HCT116 (cell line): ENCODE results near the gene KIRREL2.

Experiments used
- CTCF ChIP-seq, 3 experiments: fragments of 200-600 bp in 1 of 3; sonication (generic) in 1 of 3; IDR thresholded peaks in 2 of 3; conservative IDR thresholded peaks in 1 of 3; 2 replicates each; pipeline ENCODE4 v1.5.1; 2012 to 2017; ENCODE audit warnings: low read depth in 2 of 3, low read length in 2 of 3, antibody characterized with exemption in 1 of 3, borderline replicate concordance in 1 of 3, control low read depth in 1 of 3, mild to moderate bottlenecking in 1 of 3, mixed read lengths in 1 of 3, mixed run types in 1 of 3, moderate library complexity in 1 of 3; ENCODE audit not compliant: insufficient read depth in 1 of 3
- ELF1 ChIP-seq: IDR thresholded peaks from 2 replicates; pipeline ENCODE4 v1.6.1; 2012; ENCODE audit warnings: low read depth, borderline replicate concordance
- EZH2 ChIP-seq: fragments of 200-600 bp; sonication (generic); IDR thresholded peaks from 2 replicates; pipeline ENCODE4 v1.6.1; 2017; ENCODE audit warnings: antibody characterized with exemption, mixed run types
- FOSL1 ChIP-seq: IDR thresholded peaks from 2 replicates; pipeline ENCODE4 v1.6.1; 2012; ENCODE audit warnings: low read depth
- JUND ChIP-seq: IDR thresholded peaks from 2 replicates; pipeline ENCODE4 v1.6.1; 2012
- POLR2A ChIP-seq: IDR thresholded peaks from 2 replicates; pipeline ENCODE4 v1.7.0; 2011; ENCODE audit warnings: borderline replicate concordance; ENCODE audit not compliant: insufficient read depth, insufficient read length; ENCODE audit errors: extremely low read depth
- POLR2AphosphoS5 ChIP-seq: IDR thresholded peaks from 2 replicates; pipeline ENCODE4 v1.6.1; 2011; ENCODE audit warnings: mild to moderate bottlenecking, low read depth, low read length, moderate library complexity
- SIN3A ChIP-seq: IDR thresholded peaks from 2 replicates; pipeline ENCODE4 v1.6.1; 2012; ENCODE audit warnings: low read depth
- YY1 ChIP-seq: IDR thresholded peaks from 2 replicates; pipeline ENCODE4 v1.6.1; 2011; ENCODE audit warnings: low read length, low read depth, moderate library complexity, mild to moderate bottlenecking; ENCODE audit not compliant: insufficient replicate concordance; ENCODE audit errors: extremely low read depth
- TF ChIP-seq, protein P1 (sequence below): IDR thresholded peaks from 2 replicates; pipeline ENCODE4 v1.6.1; 2012; ENCODE audit warnings: low read depth
- TF ChIP-seq, protein P2 (sequence below): IDR thresholded peaks from 2 replicates; pipeline ENCODE4 v1.6.1; 2012

- TF ChIP-seq, protein P1, sequence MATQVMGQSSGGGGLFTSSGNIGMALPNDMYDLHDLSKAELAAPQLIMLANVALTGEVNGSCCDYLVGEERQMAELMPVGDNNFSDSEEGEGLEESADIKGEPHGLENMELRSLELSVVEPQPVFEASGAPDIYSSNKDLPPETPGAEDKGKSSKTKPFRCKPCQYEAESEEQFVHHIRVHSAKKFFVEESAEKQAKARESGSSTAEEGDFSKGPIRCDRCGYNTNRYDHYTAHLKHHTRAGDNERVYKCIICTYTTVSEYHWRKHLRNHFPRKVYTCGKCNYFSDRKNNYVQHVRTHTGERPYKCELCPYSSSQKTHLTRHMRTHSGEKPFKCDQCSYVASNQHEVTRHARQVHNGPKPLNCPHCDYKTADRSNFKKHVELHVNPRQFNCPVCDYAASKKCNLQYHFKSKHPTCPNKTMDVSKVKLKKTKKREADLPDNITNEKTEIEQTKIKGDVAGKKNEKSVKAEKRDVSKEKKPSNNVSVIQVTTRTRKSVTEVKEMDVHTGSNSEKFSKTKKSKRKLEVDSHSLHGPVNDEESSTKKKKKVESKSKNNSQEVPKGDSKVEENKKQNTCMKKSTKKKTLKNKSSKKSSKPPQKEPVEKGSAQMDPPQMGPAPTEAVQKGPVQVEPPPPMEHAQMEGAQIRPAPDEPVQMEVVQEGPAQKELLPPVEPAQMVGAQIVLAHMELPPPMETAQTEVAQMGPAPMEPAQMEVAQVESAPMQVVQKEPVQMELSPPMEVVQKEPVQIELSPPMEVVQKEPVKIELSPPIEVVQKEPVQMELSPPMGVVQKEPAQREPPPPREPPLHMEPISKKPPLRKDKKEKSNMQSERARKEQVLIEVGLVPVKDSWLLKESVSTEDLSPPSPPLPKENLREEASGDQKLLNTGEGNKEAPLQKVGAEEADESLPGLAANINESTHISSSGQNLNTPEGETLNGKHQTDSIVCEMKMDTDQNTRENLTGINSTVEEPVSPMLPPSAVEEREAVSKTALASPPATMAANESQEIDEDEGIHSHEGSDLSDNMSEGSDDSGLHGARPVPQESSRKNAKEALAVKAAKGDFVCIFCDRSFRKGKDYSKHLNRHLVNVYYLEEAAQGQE, result no peak
- TF ChIP-seq CTCF (IDR thresholded peaks at IDR 0.05 in 2 of 3, conservative IDR thresholded peaks at IDR 0.05 in 1 of 3; ENCODE audit: borderline replicate concordance in 1 of 3, insufficient read depth in 1 of 3, low read depth in 2 of 3, low read length in 2 of 3), result no peak
- TF ChIP-seq, protein P2, sequence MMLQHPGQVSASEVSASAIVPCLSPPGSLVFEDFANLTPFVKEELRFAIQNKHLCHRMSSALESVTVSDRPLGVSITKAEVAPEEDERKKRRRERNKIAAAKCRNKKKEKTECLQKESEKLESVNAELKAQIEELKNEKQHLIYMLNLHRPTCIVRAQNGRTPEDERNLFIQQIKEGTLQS, result no peak
- no peak for TF ChIP-seq ELF1
- no peak for TF ChIP-seq POLR2A
- TF ChIP-seq POLR2AphosphoS5, result no peak
- TF ChIP-seq YY1, result no peak
- no peak for TF ChIP-seq FOSL1
- TF ChIP-seq JUND, result no peak
- no peak for TF ChIP-seq EZH2
- TF ChIP-seq SIN3A, result no peak
These were observed 45.3 kb downstream of the KIRREL2 start, which contains the start of gene HCST for GRCh38 chr19:35901854-35902661.
